HG02840 (cell line): ENCODE measurements around the gene RBCK1.
A peak's percentile ranks its signal among the peaks of the same experiment; 100 is the strongest.
"Not testable (repeated sequence)": the region's sequence is repeated elsewhere in the genome, so short reads cannot be mapped to it uniquely, and the experiment has no call there.

Experiments
- ATAC-seq: cut with Tn5 transposase; IDR thresholded peaks from one replicate; pipeline ENCODE4 v1.9.1; 2021; ENCODE audit warnings: mild to moderate bottlenecking, moderate library complexity, moderate number of reproducible peaks; ENCODE audit not compliant: unreplicated experiment, low FRiP score

Gene RBCK1

DNA sequence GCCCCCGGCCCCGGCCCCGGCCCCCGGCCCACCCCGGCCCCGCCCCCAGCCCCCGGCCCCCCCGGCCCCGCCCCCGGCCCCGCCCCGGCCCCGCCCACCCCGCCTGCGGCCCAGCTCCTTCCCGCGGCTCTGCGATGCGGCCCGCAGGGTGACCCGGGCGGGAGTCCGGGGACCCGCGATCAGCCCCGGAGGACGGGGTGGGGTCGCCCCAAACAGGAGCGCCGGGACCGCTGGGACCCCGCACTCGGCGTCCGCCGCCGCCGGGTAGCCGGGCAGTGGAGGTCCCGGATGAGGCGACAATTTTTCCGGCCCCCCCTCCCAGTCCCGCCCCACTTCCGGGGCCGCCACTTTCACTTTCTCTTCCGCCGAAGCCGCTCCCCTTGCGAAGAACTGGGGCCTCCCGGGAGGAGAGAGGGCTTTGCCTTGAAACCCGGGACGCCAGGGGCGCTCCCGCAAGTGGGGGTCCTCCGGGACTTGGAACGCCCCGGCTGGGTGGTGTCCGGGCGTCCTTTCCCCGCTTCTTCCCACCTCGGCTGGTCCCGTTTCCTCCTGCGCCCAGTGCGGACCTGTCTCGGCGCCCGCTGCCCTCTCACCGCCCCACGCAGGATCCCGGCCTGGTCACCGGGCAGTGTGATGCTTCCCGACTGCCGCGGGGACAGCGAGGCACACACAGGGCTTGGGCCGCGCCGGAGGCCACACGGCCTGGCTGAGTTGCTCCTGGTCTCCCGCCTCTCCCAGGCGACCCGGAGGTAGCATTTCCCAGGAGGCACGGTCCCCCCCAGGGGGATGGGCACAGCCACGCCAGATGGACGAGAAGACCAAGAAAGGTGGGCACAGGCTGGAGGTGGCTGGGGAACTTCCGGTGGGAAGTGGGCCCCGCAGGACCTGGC is at the start of gene RBCK1:
Gene RBCK1, plus strand, starts transcription at position 347 of the 890 bp plus-strand sequence. Its CDS starts 459 bp downstream, at position 806.
- peak; percentile 65 for ATAC-seq

DNA sequence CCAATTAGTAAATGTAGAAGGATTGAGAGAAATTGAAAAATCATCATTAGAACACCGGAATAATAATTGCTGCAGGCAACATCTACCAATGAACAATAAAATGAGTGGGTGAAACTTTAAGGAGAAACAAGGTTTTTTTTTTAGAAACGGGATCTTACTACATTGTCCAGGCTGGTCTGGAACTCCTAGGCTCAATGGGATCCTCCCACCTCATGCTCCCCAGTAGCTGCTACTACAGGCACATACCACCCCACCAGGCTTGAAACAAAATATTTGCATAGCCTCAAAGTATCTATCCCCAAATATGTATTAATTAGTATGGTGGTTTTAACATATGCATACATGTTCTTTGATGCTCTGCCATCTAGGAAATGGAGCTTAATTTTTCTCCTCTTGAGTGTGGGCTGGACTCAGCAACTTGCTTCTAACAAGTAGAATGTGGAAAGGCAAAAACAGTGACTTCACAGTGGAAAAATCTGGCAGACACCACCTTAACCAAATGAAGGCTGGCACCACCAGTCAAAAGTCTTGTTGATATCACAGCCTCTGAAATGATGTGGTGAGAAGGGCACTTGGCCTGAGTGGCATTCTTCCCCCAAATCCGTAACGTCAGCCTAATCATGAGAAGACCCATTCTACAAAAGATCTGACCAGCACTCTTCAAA is 49.1 kb upstream of the RBCK1 start:
- ATAC-seq = no peak

DNA sequence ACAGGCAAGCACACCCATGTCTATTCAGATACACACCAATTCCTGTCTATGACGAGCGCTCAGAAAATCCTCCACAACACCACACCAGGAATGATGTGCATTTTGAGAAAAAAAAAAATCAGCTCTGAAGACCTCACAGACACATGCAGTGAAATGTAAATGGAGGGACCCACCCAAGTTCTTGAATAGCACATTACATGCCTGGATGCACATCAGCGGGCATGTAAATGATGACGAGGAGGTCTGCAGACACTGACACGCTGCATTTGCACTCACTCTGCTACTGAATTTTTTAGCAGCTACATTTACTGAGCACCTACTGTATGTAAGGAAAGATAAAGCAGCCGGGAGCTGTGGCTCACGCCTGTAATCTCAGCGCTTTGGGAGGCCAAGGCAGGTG is 46.5 kb upstream of the RBCK1 start:
- no peak for ATAC-seq

DNA sequence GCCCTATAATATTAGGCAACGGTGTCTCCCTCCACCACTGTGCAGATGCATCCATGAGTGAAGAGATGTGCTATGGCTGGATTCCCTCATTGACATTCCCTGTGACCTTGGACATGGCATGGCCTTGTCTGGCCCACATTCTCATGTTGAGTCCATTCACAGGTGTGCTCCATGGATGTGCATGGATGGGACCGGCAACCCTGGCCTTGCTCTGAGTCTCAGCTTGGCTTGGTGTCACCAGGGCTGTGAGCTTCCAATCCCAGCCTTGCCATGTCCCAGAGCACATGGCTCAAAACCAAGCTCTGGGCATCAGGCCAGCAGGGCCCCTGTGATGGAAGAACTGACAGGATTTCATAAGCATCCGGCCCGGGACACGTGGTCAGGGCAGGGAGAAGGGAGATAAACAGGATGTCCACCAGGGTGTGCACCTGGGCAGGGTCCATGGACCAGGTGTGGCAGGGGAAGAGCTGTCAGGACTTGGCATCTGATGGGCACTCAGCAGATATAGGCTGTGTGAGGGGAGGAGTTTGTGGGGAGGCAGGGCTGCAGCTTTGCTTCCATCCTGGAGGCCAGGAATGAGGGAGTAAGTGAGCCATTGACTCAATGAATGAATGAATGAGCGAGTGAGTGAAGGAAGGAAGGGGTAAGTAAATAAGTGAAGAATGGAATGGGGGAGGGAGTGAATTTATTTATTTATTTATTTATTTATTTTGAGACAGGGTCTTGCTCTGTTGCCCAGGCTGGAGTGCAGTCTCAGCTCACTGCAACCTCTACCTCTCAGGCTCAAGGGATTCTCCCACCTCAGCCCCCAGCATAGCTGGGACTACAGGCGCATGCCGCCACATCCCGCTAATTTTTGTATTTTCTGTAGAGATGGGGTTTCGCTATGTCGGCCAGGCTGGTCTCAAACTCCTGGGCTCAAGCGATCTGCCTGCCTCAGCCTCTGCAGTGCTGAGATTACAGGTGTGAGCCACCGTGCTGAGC is 45.5 kb upstream of the RBCK1 start:
- ATAC-seq = no peak

DNA sequence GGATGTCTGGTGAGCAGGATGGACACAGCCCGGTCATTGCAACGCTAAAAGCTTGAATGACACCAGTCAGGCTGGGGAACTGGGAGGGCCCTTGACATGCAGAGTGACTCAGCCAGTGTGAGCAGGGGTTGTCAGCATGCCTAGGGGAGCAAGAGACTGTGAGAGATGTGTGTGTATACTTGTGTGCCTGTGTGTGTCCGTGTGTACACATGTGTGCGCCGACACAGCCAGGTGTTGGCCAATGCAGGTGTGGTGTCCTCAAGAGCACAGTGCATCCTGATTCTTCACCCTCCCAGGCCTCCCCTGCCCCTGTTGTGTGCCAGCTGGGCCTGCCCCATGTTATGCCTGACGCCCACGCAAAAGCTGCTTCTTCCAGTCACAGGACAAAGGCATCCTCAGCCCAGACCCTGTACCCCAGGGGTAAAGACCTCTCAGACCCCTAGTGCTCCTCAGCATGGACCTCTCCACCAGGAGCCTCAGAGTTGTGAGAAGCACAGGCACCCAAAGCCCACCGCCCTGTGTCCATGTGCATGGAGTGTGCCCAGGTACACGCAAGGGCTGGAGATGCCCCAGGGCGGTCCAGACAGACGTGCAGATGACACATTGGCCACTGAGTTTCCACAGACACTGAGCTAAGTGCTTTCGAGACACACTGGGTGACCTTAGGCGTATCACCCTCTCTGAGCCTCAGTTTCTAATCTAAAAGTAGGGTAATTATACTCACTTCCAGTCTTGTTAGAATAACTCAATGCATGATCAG is 44.6 kb upstream of the RBCK1 start:
- no peak for ATAC-seq

DNA sequence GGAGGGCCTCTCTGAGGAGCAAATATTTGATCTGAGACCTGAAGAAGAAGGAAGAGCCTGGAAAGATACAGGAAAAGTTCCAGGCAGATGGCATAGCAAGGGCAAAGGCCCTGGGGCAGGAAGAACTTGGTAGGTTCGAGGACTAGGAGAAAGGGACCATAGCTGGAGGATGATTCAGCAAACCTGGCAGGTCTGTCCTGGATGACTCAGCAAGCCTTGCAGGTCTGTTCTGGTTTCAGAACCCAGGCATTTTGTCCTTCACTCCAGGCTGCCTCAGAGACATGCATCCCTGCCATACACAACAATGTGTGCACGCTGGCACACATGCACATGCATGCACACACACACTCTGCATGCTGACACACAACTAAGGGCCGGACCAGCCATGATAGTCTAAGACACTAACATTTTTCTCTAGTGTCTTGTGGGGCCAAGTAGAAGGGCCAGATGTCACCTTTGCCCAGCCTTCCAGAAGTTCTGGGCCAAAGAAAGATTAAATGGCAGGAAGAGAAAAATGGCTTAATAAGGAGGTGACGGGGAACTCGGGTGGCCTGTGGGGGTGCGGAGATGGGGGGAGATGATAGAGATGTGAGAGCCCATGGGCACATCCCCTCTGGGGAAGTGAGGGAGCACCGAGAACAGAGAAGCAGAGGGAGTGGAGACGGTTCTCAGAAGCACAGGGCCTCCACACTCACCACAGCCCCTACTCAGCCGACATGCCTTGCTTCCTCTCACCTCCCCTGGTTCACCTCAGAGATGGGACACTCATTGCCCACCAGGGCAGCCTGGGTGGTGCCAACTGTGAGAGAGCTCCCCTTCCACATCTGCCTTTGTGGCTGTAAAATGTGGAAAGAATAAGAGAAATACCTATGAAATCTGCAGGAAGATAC is 42.9 kb upstream of the RBCK1 start:
- no peak for ATAC-seq

DNA sequence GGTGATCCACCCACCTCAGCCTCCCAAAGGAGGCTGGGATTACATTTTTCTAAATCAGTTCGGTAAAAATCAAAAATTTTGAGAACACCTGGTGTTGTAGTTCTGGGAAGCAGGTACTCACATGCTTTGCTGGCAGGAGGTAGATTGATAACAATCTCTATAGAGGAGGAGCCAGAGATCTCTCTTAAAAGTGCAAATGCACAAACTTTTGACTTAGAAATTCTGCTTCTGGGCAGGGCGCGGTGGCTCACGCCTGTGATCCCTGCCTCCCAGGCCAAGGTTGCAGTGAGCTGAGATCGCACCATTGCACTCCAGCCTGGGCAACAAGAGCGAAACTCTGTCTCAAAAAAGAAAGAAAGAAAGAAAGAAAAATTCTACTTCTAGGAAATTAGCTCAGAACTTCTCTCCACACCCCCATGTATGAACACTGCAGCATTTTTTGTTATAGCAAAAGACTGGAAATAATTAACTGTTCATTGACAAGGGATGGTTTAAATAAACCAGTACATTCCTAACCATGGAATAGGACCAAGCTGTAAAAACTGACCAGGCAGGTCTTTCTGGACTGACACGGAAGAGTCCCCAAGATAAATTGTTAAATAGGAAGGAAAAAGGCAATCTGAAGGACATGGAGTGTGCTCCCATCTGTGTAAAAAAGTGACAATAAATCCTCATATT is 41.9 kb upstream of the RBCK1 start:
- no peak for ATAC-seq

DNA sequence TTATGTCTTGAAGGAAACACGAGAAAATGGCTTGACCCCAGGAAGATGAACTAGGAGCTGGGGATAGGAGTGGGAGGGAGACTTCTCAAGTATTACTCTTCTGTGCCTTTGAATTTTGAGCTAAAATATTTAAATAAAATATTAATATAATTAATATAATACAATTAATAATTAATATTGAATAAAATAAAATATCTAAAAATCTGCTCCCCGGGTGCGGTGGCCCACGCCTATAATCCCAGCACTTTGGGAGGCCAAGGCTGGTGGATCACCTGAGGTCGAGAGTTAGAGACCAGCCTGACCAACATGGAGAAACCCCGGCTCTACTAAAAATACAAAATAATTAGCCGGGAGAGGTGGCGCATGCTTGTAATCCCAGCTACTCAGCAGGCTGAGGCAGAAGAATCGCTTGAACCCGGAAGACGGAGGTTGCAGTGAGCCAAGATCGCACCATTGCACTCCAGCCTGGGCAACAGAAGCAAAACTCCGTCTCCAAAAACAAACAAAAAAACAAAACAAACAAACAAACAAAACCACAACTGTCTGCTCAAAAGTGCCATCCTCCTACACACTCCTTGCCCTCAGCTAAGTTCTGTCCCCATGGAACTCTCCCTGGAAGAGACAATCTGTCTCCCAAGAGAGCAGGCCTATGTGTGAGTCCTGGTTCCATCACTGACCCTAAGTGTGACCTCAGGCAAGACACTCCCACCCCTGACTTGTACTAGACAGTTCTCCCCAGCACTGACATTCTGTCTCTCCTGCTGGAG is 41.2 kb upstream of the RBCK1 start:
- no peak for ATAC-seq

DNA sequence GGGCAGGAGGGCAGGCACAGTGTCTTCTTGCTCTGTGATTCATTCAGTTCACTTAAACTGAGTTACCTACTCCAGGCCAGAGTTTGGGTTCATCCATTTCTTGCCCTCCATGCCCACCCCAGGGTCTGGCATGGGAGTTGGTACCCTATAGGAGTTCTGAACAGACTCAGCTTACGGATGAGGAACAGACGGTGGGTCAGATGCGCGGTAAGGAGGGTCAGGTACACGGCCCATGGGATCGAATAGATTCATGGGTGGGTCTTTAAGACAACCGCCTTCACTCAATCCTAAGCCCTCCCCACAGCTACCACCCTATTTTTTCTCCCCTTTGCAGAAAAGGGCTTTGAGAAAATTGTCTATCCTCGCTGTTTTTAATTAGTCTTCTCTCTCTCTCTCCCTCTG is 40.6 kb upstream of the RBCK1 start:
- ATAC-seq = no peak

DNA sequence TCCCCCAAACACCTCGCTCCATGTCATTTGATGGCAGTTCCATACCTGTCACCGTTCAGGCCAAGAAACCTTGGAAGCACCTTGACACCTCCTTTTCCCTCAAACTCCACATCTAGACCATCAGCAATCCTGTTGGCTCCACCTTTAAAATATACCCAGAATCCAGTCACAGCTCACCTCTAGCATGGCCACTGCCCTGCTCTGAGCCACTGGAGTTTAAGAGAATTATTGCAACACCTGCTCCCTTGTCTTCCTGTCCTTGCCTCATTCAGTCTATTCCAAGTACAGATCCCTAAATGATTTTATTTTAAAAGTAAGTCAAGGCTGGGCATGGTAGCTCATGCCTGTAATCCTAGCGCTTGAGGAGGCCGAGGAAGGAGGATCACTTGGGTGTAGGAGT is 39.2 kb upstream of the RBCK1 start:
- ATAC-seq = no peak

DNA sequence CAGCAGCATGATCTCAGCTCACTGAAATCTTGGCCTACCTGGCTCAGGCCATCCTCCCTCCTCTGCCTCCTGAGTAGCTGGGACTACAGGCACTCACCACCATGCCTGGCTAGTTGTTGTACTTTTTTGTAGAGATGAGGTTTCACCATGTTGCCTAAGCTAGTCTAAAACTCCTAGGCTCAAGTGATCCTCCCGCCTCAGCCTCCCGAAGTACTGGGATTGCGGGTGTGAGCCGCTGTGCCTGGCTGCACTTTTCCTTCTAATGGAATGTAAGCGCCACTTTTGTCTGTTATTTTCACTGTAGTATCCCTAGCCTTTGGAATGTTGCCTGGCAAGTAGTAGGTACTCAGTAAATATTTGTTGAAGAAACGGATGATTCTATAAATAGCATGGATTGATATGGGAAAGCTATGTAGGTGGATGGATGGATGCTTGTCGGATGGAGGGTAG is 37.9 kb upstream of the RBCK1 start:
- no peak for ATAC-seq

DNA sequence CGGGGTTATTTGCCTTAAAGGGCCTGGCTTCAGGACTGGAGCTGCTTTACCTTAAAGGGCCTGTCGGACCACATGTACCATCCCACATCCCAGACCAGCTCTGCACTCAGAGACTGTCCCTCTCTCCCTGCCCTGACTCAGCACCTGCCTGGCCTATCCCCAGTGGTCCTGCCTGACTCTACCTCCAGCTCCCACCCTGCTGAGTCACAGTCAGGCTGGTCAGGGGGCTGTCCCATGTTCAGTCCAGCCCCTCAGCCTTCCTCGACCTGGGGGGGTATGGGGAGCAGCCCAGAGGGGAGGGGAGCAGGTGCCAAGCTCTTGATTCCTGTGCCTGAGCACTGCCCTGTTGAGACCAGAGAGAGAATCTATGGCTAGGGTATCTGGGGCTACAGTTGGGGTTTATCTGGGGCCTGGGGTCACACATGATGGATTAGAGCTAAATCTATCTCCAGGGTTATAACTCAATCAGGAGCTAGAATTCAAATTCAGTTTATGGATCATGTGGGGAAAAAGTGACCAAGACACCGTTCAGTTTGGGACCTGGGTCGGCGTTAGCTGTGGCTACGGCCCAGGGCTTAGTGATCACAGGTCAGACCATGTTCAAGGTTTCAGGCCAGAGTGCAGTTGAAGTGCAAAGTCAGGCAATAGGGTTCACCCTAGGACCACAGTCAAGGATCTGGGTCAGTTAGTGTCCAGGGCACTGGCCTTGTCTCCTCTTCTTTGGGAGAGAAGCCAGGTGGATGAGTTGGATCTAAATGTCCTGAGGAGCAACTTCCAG is 36.9 kb upstream of the RBCK1 start:
- no peak for ATAC-seq

DNA sequence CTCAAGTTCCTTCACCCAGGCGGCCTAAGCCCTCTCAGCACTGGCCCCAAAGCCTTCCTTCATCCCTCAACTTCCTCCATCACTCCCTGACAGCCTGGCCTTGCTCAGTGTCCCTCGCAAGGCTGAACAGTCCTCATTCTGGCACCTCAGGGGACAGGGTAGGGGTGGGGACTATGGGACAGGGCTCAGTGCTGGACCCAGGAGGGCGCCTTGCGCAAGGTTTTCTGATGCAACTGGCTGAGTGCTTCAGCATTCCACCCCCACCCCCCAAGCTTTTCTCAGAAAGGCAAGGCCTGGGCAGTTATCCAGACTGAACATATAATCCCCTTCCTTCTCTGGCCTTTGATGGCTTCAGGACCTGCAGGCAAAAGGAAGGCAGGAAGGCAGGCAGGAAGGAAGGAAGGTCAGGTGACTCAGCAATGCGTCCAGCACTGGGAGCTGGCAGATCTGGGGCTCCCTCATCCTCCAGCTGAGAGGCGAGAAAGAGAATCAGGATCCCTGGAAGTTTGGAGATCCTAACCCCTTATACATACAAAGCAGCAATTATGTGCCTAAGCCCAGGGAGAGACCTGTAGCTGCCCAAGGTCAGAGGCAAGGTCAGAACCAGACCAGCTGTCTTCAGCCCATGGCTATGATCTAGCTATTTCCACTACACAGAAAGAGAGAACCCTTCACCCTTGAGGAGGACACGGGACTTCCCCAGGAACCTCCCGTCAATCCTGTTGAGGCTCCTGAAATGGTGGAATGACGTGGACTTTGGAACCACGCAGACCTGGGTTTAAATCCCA is 36.1 kb upstream of the RBCK1 start:
- no peak for ATAC-seq

DNA sequence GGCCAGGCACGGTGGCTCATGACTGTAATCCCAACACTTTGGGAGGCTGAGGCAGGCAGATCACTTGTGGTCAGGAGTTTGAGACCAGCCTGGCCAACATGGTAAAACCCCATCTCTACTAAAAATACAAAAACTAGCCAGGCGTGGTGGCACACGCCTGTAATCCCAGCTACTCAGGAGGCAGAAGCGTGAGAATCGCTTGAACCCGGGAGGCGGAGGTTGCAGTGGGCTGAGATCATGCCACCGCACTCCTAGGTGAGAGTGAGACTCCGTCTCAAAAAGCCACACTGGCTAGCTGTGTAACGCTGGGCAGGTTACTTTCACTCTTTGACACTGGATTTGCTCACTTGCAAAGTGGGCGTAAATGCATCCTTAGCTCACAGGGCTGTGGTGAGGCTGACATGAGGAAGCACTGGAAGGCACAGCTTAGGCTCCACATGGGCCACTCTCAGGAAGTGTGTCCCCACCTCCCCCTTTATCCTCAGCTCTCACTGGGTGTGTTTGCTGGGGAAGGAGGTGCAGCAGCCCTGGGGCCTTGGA is 35.5 kb upstream of the RBCK1 start:
- ATAC-seq = not testable (repeated sequence)

DNA sequence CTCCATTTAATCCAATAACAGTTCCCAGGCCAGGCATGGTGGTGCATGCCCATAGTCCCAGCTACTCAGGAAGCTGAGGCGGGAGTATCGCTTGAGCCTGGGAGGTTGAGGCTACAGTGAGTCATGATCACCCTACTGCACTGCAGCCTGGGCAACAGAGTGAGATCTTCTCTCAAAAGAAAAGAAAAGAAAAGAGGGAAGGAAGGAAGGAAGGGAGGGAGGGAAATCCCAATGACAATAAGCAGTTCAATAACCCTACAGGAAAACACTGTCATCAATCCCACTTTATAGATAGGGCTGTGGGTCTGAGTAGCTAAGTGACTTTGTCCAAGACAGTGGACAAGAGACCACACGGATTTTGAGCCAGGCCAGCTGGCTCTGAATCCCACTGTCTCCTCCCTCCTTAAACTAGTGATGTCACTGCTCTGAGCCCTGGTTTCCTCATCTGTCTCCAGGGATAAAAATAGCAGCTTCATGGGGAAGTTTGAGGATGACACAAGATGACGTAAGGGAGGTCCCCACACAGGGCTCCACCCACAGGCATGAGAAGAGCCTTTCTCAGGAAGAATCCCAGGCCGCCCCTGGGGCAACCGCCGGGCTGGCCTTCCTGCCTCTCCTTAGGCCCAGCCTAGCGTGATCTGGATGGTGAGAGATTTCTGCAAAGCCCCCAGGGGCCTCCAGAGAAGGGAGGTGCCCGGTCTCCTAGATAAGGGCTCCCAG is 34.8 kb upstream of the RBCK1 start:
- ATAC-seq = no peak
